B cell (primary cell): ENCODE data around the gene ZFR. TPM values are rescaled to one million over a fixed set of nuclear protein-coding genes. Genes with fewer than 3 reads are reported as not detected.

Experiments used
- ATAC-seq: fragments of 200-7000 bp; cut with Tn5 transposase; one replicate; pipeline ENCODE4 v1.10.0; 2021; ENCODE audit warnings: low read depth, mild to moderate bottlenecking, moderate number of reproducible peaks, moderate library complexity
- CTCF ChIA-PET: fragments of 350-600 bp; sonication (Branson Sonifier 250); formaldehyde crosslinking; loops from one replicate; lab custom pipeline; 2021; ENCODE audit warnings: antibody characterized with exemption, inconsistent platforms; lab: Charles Lee
- POLR2A ChIA-PET: fragments of 350-600 bp; sonication (Branson Sonifier 250); formaldehyde crosslinking; loops from one replicate; lab custom pipeline; 2021; ENCODE audit warnings: antibody characterized with exemption; lab: Charles Lee
- DNase-seq: peaks from one replicate; pipeline ENCODE4 v3.0.0; 2013
- H2AFZ ChIP-seq: 2 replicates; pipeline ENCODE4 v1.6.1; 2012; ENCODE audit warnings: mild to moderate bottlenecking, low read depth, low read length; ENCODE audit not compliant: insufficient read depth, poor library complexity, severe bottlenecking
- H3K27ac ChIP-seq, 2 donors: 1 replicate in 1 of 2; 2 replicates in 1 of 2; pipeline ENCODE4 v1.5.1; 2012 to 2013; ENCODE audit warnings: low read length in 2 of 2, mild to moderate bottlenecking in 2 of 2, moderate library complexity in 1 of 2
- H3K27me3 ChIP-seq, 4 experiments: fragments of 200-600 bp in 1 of 4; sonication (generic) in 1 of 4; replicated peaks in 1 of 4; 1 replicate in 2 of 4; 2 replicates in 2 of 4; pipeline versions ENCODE4 v1.6.1 to v1.7.0; 2013 to 2016; ENCODE audit warnings: low read length in 3 of 4, mild to moderate bottlenecking in 2 of 4, mixed read lengths in 1 of 4, moderate library complexity in 1 of 4; ENCODE audit not compliant: insufficient read depth in 4 of 4, control insufficient read depth in 3 of 4; ENCODE audit errors: control extremely low read depth in 1 of 4
- H3K36me3 ChIP-seq, 2 experiments: replicated peaks in 1 of 2; 1 replicate in 1 of 2; 2 replicates in 1 of 2; pipeline versions ENCODE4 v1.6.1 to v1.7.1; 2013; ENCODE audit warnings: low read length in 1 of 2; ENCODE audit not compliant: insufficient read depth in 2 of 2, control insufficient read depth in 1 of 2; ENCODE audit errors: control extremely low read depth in 1 of 2, extremely low read depth in 1 of 2
- H3K4me1 ChIP-seq, 2 donors: fragments of 200-600 bp in 1 of 2; sonication (generic) in 1 of 2; 1 replicate in 1 of 2; 2 replicates in 1 of 2; pipeline versions ENCODE4 v1.5.1 to v1.6.1; 2013 to 2017; ENCODE audit warnings: low read length in 2 of 2; ENCODE audit not compliant: control insufficient read depth in 2 of 2, insufficient read depth in 2 of 2
- H3K4me2 ChIP-seq: replicated peaks from 2 replicates; pipeline ENCODE3; 2012; ENCODE audit warnings: mild to moderate bottlenecking, low read depth, low read length; ENCODE audit not compliant: poor library complexity, severe bottlenecking
- H3K4me3 ChIP-seq, 5 experiments: fragments of 200-600 bp in 1 of 5; sonication (generic) in 1 of 5; 1 replicate in 3 of 5; 2 replicates in 2 of 5; pipeline versions ENCODE4 v1.5.1 to v1.7.0; 2011 to 2016; ENCODE audit warnings: low read length in 4 of 5, mild to moderate bottlenecking in 4 of 5, low read depth in 2 of 5, control low read depth in 1 of 5, moderate library complexity in 1 of 5; ENCODE audit not compliant: insufficient read depth in 1 of 5; ENCODE audit errors: control extremely low read depth in 1 of 5, extremely low read depth in 1 of 5
- H3K79me2 ChIP-seq: fragments of 200-600 bp; sonication (generic); one replicate; pipeline ENCODE4 v1.6.0; 2016; ENCODE audit warnings: low read length; ENCODE audit not compliant: control insufficient read depth, insufficient read depth
- H3K9ac ChIP-seq: fragments of 200-600 bp; sonication (generic); 2 replicates; pipeline ENCODE4 v1.6.1; 2017; ENCODE audit warnings: mild to moderate bottlenecking, low read length, moderate library complexity
- H3K9me3 ChIP-seq, 3 donors: one replicate each; pipeline versions ENCODE4 v1.6.1 to v1.7.1; 2013; ENCODE audit warnings: low read length in 2 of 3; ENCODE audit not compliant: control insufficient read depth in 2 of 3, insufficient read depth in 1 of 3; ENCODE audit errors: control extremely low read depth in 1 of 3
- H4K20me1 ChIP-seq: 2 replicates; pipeline ENCODE4 v1.6.0; 2012; ENCODE audit warnings: mild to moderate bottlenecking, low read length; ENCODE audit not compliant: insufficient read depth, control insufficient read depth, poor library complexity, severe bottlenecking
- H3K27ac Mint-ChIP-seq: one replicate; pipeline ENCODE4 v1.8.0; 2021; ENCODE audit warnings: mixed read lengths
- H3K27me3 Mint-ChIP-seq: one replicate; pipeline ENCODE4 v1.8.0; 2021; ENCODE audit warnings: mixed read lengths
- H3K4me1 Mint-ChIP-seq: one replicate; pipeline ENCODE4 v1.8.0; 2021; ENCODE audit warnings: mixed read lengths
- H3K4me3 Mint-ChIP-seq: one replicate; pipeline ENCODE4 v1.8.0; 2021; ENCODE audit warnings: mixed read lengths
- H3K9me3 Mint-ChIP-seq: one replicate; pipeline ENCODE4 v1.8.0; 2022; ENCODE audit warnings: mixed read lengths; ENCODE audit not compliant: insufficient read depth
- CTCF ChIP-seq: fragments of 200-600 bp; IDR thresholded peaks from one replicate; pipeline ENCODE4 v1.8.0; 2022; ENCODE audit warnings: antibody characterized with exemption, mild to moderate bottlenecking
- EZH2 ChIP-seq: IDR thresholded peaks from 2 replicates; pipeline ENCODE4 v1.6.1; 2012; ENCODE audit warnings: borderline replicate concordance, low read depth, mild to moderate bottlenecking, moderate library complexity, low read length; ENCODE audit not compliant: insufficient read depth, poor library complexity, severe bottlenecking
- WGBS: methylation state at CpG from one replicate; pipeline ENCODE4 v1.1.5; 2013; ENCODE audit warnings: missing lambda C conversion rate; ENCODE audit not compliant: insufficient coverage; 5-methylcytosine and 5-hydroxymethylcytosine counted together
- intact Hi-C: fragments of 100-400 bp; cut with micrococcal nuclease; formaldehyde crosslinking; loops from one replicate; pipeline ENCODE4 v1.10.0; 2022
- polyA plus RNA-seq: library from polyadenylated mRNA; depleted of rRNA; stranded (reverse); fragments of >200 nt; gene quantifications from 2 replicates; pipeline ENCODE4 v1.2.3, GENCODE V29; 2012
- total RNA-seq, 2 donors: library from RNA; stranded (reverse); fragments of 120-200 nt in 1 of 2; gene quantifications; 1 replicate in 1 of 2; 2 replicates in 1 of 2; pipeline versions ENCODE4 v1.2.3 to v1.2.4, GENCODE V29; 2013 to 2022

The ZFR gene
- total and polyA plus RNA-seq, 2 donors (not counting 1 experiment from before 2014, with no cell fraction given): 31.4 to 69.0 TPM

- 91% methylated on average over 8 of the region's 8 CpGs for WGBS
- DNase-seq (no peak), ATAC-seq (no peak)
- Histone ChIP-seq H2AFZ (no peak overlapping the region), H3K27ac (no peak overlapping the region), H3K4me2 (no peak overlapping the region), H3K4me1 (no peaks in the 10 kb centered on the region), H3K9me3 (peaks cover 0 to 3% (median 0%) of the 10 kb centered on the region in 3 donors), H3K27me3 (no peaks in the 10 kb centered on the region), H3K4me3 (no peak overlapping the region), H3K36me3 (peaks cover 7 to 24% of the 10 kb centered on the region in 2 experiments), H4K20me1 (no peaks in the 10 kb centered on the region), H3K9ac (no peak overlapping the region), H3K79me2 (no peaks in the 10 kb centered on the region)
- Mint-ChIP-seq H3K27me3 (no peaks in the 10 kb centered on the region), H3K9me3 (peaks cover 2% of the 10 kb centered on the region), H3K4me3 (no peak overlapping the region), H3K27ac (no peak overlapping the region), H3K4me1 (no peaks in the 10 kb centered on the region)
- ChIA-PET CTCF (no interaction called here), POLR2A (no interaction called here)
- intact Hi-C loops: no loop called here
- no peak for TF ChIP-seq CTCF
- TF ChIP-seq EZH2: no peak
Observed at GRCh38 chr5:32352685-32353084, 91.9 kb downstream of the ZFR start.

- Histone ChIP-seq H3K9me3 (peaks cover 0 to 14% (median 2%) of the 10 kb centered on the region in 3 donors), H3K4me1 (no peaks in the 10 kb centered on the region), H3K4me3 (no peak overlapping the region), H3K27me3 (no peaks in the 10 kb centered on the region), H3K27ac (no peak overlapping the region), H2AFZ (no peak overlapping the region), H3K36me3 (no peaks in the 10 kb centered on the region), H3K79me2 (no peaks in the 10 kb centered on the region), H3K4me2 (no peak overlapping the region), H4K20me1 (no peaks in the 10 kb centered on the region), H3K9ac (no peak overlapping the region)
- H3K27me3 Mint-ChIP-seq: no peaks in the 10 kb centered on the region
- peaks cover 9% of the 10 kb centered on the region for H3K9me3 Mint-ChIP-seq
- DNase-seq: no peak
- no peak overlapping the region for H3K4me3 Mint-ChIP-seq
- ChIA-PET CTCF (interaction anchor here (1.6 to 1.8 kb wide), 3 partner anchors 16 to 41 kb away, joined by 3 to 7 read pairs (median 6); no protein-coding TSS in a partner anchor), POLR2A (no interaction called here)
- intact Hi-C loops: no loop called here
- no CpG with 5 or more reads among the region's 2 CpGs for WGBS
- no peaks in the 10 kb centered on the region for H3K4me1 Mint-ChIP-seq
- ATAC-seq: no peak
- TF ChIP-seq EZH2: no peak
- TF ChIP-seq CTCF: no peak
- no peak overlapping the region for H3K27ac Mint-ChIP-seq
Observed at GRCh38 chr5:32346869-32347268, 97.7 kb downstream of the ZFR start.
